ENCODE measurements around the gene TFF3. TPM values are rescaled to one million over a fixed set of nuclear protein-coding genes. Genes with fewer than 3 reads are reported as not detected.

The TFF3 gene
- total and polyA plus RNA-seq, 2 donors (not counting 1 experiment from before 2014, with no cell fraction given), result not detected

- Histone ChIP-seq H3K9me3 (ENCODE audit: control insufficient read depth, insufficient read depth, low read depth, low read length) (no peaks in the 10 kb centered on the region), H3K27ac (ENCODE audit: insufficient read depth, low read length) (no peak overlapping the region), H3K4me2 (ENCODE audit: extremely low read depth, insufficient read depth, low read length) (no peak overlapping the region), H3K4me1 (ENCODE audit: control insufficient read depth, extremely low read depth, insufficient read depth, low read length) (no peaks in the 10 kb centered on the region), H2AFZ (ENCODE audit: low read length) (no peak overlapping the region), H3K27me3 (ENCODE audit: control insufficient read depth, insufficient read depth, low read length) (no peaks in the 10 kb centered on the region), H4K20me1 (ENCODE audit: control insufficient read depth, extremely low read depth, insufficient read depth, low read length) (no peaks in the 10 kb centered on the region), H3K4me3 (replicated peaks in 1 of 4; ENCODE audit: control extremely low read depth in 1 of 4, insufficient read depth in 1 of 4, low read depth in 3 of 4, low read length in 4 of 4) (no peak overlapping the region), H3K79me2 (ENCODE audit: control insufficient read depth, insufficient read depth, low read length) (no peaks in the 10 kb centered on the region), H3K9ac (ENCODE audit: insufficient read depth, low read length) (no peak overlapping the region), H3K36me3 (ENCODE audit: control insufficient read depth, insufficient read depth, low read length) (no peaks in the 10 kb centered on the region)
- no peak for DNase-seq (ENCODE audit: low read depth in 2 of 2)
- TF ChIP-seq, protein P1, sequence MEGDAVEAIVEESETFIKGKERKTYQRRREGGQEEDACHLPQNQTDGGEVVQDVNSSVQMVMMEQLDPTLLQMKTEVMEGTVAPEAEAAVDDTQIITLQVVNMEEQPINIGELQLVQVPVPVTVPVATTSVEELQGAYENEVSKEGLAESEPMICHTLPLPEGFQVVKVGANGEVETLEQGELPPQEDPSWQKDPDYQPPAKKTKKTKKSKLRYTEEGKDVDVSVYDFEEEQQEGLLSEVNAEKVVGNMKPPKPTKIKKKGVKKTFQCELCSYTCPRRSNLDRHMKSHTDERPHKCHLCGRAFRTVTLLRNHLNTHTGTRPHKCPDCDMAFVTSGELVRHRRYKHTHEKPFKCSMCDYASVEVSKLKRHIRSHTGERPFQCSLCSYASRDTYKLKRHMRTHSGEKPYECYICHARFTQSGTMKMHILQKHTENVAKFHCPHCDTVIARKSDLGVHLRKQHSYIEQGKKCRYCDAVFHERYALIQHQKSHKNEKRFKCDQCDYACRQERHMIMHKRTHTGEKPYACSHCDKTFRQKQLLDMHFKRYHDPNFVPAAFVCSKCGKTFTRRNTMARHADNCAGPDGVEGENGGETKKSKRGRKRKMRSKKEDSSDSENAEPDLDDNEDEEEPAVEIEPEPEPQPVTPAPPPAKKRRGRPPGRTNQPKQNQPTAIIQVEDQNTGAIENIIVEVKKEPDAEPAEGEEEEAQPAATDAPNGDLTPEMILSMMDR (conservative IDR thresholded peaks at IDR 0.05 in 1 of 2, IDR thresholded peaks at IDR 0.05 in 1 of 2; ENCODE audit: low read depth in 1 of 2, low read length in 2 of 2), result no peak
- no peak for TF ChIP-seq EZH2 (IDR thresholded peaks at IDR 0.05; ENCODE audit: low read length, missing control alignments)
Measured at GRCh38 chr21:42307106-42307505, 8.1 kb downstream of the TFF3 start.

GRCh38 chr21:42306366-42307035, 8.7 kb downstream of the TFF3 start:
- no peaks in the 10 kb centered on the region for H3K9me3 ChIP-seq (ENCODE audit: control insufficient read depth, insufficient read depth, low read depth, low read length)
- H3K27me3 ChIP-seq (ENCODE audit: control insufficient read depth, insufficient read depth, low read length), result no peaks in the 10 kb centered on the region
- TF ChIP-seq EZH2 (IDR thresholded peaks at IDR 0.05; ENCODE audit: low read length, missing control alignments), result no peak
- TF ChIP-seq, protein P1 (conservative IDR thresholded peaks at IDR 0.05 in 1 of 2, IDR thresholded peaks at IDR 0.05 in 1 of 2; ENCODE audit: low read depth in 1 of 2, low read length in 2 of 2), result no peak
- H3K27ac ChIP-seq (ENCODE audit: insufficient read depth, low read length), result no peak overlapping the region
- H3K36me3 ChIP-seq (ENCODE audit: control insufficient read depth, insufficient read depth, low read length), result no peaks in the 10 kb centered on the region
- no peaks in the 10 kb centered on the region for H3K4me1 ChIP-seq (ENCODE audit: control insufficient read depth, extremely low read depth, insufficient read depth, low read length)
- H3K79me2 ChIP-seq (ENCODE audit: control insufficient read depth, insufficient read depth, low read length), result no peaks in the 10 kb centered on the region
- H3K4me2 ChIP-seq (ENCODE audit: extremely low read depth, insufficient read depth, low read length), result no peak overlapping the region
- H4K20me1 ChIP-seq (ENCODE audit: control insufficient read depth, extremely low read depth, insufficient read depth, low read length), result no peaks in the 10 kb centered on the region
- DNase-seq (ENCODE audit: low read depth in 2 of 2), result no peak
- no peak overlapping the region for H3K4me3 ChIP-seq (replicated peaks in 1 of 4; ENCODE audit: control extremely low read depth in 1 of 4, insufficient read depth in 1 of 4, low read depth in 3 of 4, low read length in 4 of 4)
- no peak overlapping the region for H2AFZ ChIP-seq (ENCODE audit: low read length)
- no peak overlapping the region for H3K9ac ChIP-seq (ENCODE audit: insufficient read depth, low read length)

GRCh38 chr21:42305707-42306147, 9.5 kb downstream of the TFF3 start:
- TF ChIP-seq, protein P1 (conservative IDR thresholded peaks at IDR 0.05 in 1 of 2, IDR thresholded peaks at IDR 0.05 in 1 of 2; ENCODE audit: low read depth in 1 of 2, low read length in 2 of 2), result no peak
- TF ChIP-seq EZH2 (IDR thresholded peaks at IDR 0.05; ENCODE audit: low read length, missing control alignments), result no peak
- no peak for DNase-seq (ENCODE audit: low read depth in 2 of 2)
- Histone ChIP-seq H3K9me3 (ENCODE audit: control insufficient read depth, insufficient read depth, low read depth, low read length) (no peaks in the 10 kb centered on the region), H3K4me2 (ENCODE audit: extremely low read depth, insufficient read depth, low read length) (no peak overlapping the region), H3K79me2 (ENCODE audit: control insufficient read depth, insufficient read depth, low read length) (no peaks in the 10 kb centered on the region), H3K4me1 (ENCODE audit: control insufficient read depth, extremely low read depth, insufficient read depth, low read length) (no peaks in the 10 kb centered on the region), H3K27me3 (ENCODE audit: control insufficient read depth, insufficient read depth, low read length) (no peaks in the 10 kb centered on the region), H3K27ac (ENCODE audit: insufficient read depth, low read length) (no peak overlapping the region), H2AFZ (ENCODE audit: low read length) (no peak overlapping the region), H3K9ac (ENCODE audit: insufficient read depth, low read length) (no peak overlapping the region), H3K4me3 (replicated peaks in 1 of 4; ENCODE audit: control extremely low read depth in 1 of 4, insufficient read depth in 1 of 4, low read depth in 3 of 4, low read length in 4 of 4) (no peak overlapping the region), H4K20me1 (ENCODE audit: control insufficient read depth, extremely low read depth, insufficient read depth, low read length) (no peaks in the 10 kb centered on the region), H3K36me3 (ENCODE audit: control insufficient read depth, insufficient read depth, low read length) (no peaks in the 10 kb centered on the region)
